GM23248 (cell line): Measurements from ENCODE around the gene TRDN.

Experiments
- EZH2 ChIP-seq: fragments of 200-600 bp; sonication (generic); IDR thresholded peaks from 2 replicates; pipeline ENCODE4 v1.6.1; 2018; ENCODE audit warnings: antibody characterized with exemption, mild to moderate bottlenecking; ENCODE audit not compliant: insufficient read depth, poor library complexity, severe bottlenecking
- EZH2phosphoT487 ChIP-seq: fragments of 200-600 bp; sonication (generic); IDR thresholded peaks from 2 replicates; pipeline ENCODE4 v1.6.1; 2018; ENCODE audit warnings: antibody characterized with exemption, moderate library complexity, mild to moderate bottlenecking, low read depth; ENCODE audit not compliant: insufficient read depth

DNA sequence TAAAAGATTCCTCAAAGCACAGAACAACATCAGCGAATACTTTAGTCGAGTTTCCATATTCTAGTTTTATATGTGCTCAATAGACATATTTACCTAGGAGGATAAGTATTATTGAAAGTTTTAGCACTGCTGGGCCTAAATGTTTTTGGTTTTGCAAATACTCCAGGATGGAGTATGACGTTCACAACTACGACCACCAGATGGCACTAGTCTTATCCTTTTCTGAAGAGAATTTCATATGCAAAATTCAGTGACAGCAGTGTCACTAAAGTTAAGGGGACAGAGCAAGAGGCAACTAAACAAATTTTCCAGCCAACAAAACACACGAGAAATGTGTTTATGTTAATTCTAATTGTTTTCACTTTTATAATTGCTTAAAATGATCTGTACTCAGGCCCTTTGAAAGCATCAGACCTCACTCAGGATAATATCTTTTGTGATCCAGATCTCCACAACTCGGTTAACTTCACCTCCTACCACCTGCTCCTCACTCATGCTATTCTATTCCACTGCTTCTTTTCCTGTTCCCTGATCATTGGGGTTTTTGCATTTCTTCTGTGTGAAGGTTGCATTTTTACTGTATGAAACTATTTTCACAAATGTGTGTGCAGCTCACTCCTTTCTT, 220.8 kb downstream of the TRDN start:
- TF ChIP-seq EZH2 (no peak), EZH2phosphoT487 (no peak)
